Stimulated activated effector memory CD8-positive, alpha-beta T cell treated with anti-CD3 and anti-CD28 coated beads, Interleukin-12 subunit alpha, Interleukin-12 subunit beta, amount 100 ng/mL, for 72 hours (primary cell): ENCODE data around the gene ARMC10.
A peak's percentile ranks its signal among the peaks of the same experiment; 100 is the strongest.
"Not testable (repeated sequence)": the region's sequence is repeated elsewhere in the genome, so short reads cannot be mapped to it uniquely, and the experiment has no call there.

ENCODE experiments used
- ATAC-seq: fragments of 150-1000 bp; cut with Tn5 transposase; 2 replicates; pipeline ENCODE4 v1.10.0; 2021
- DNase-seq, 2 donors: peaks; one replicate each; pipeline ENCODE4 v3.0.0; 2021 to 2022; ENCODE audit warnings: low spot score in 2 of 2
- H3K27ac Mint-ChIP-seq: one replicate; pipeline ENCODE4 v1.8.0; 2022; ENCODE audit warnings: mild to moderate bottlenecking, mixed read lengths
- H3K36me3 Mint-ChIP-seq: one replicate; pipeline ENCODE4 v1.8.0; 2022; ENCODE audit warnings: mild to moderate bottlenecking, mixed read lengths
- H3K4me1 Mint-ChIP-seq: one replicate; pipeline ENCODE4 v1.8.0; 2022; ENCODE audit warnings: mixed read lengths
- H3K4me3 Mint-ChIP-seq: one replicate; pipeline ENCODE4 v1.8.0; 2022; ENCODE audit warnings: mild to moderate bottlenecking, mixed read lengths
- H3K9me3 Mint-ChIP-seq: one replicate; pipeline ENCODE4 v1.8.0; 2022; ENCODE audit warnings: mixed read lengths

Gene ARMC10

DNA sequence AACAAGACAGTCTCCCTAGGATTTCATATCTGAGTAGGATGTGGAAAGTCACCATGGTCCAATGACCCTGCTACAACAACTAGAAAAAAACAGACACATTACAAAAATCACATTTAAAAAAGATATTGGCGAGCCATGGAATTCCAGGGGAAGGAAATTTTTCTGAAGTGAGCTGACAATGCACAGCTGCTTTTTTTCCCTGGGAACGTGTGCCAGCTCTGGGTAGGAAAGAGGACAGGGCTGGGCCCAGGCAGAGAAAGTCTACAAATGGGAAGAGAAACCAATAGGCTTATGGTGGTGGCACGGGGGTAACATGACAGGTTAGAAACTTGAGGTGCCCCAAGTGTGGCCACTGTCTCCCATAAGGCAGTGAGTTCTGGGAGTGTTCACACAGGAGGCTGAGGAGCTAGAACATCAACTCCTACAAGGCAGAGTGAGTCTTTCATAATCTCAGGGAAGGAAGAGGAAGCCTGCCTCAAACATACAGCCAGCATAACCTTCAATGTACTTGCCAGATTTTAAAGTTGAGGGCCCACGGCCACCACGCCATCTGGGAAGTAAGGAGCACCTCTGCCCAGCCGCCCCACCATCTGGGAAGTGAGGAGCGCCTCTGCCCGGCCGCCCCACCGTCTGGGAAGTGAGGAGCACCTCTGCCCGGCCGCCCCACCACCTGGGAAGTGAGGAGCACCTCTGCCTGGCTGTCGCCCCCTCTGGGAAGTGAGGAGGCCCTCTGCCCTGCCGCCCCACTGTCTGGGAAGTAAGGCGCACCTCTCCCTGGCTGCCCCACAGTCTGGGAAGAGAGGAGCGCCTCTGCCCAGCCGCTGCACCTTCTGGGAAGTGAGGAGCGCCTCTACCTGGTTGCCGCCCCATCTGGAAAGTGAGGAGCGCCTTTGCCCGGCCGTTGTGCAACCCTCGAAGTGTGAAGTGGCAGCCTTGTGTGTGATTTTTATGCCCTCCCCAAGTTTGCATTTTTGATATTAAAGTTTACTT is 6.2 kb upstream of the ARMC10 start:
- Mint-ChIP-seq H3K4me1 (peaks cover 2% of the 10 kb centered on the region), H3K9me3 (no peaks in the 10 kb centered on the region), H3K4me3 (no peak overlapping the region), H3K36me3 (no peaks in the 10 kb centered on the region), H3K27ac (no peak overlapping the region)
- no peak for DNase-seq
- ATAC-seq, result no peak

DNA sequence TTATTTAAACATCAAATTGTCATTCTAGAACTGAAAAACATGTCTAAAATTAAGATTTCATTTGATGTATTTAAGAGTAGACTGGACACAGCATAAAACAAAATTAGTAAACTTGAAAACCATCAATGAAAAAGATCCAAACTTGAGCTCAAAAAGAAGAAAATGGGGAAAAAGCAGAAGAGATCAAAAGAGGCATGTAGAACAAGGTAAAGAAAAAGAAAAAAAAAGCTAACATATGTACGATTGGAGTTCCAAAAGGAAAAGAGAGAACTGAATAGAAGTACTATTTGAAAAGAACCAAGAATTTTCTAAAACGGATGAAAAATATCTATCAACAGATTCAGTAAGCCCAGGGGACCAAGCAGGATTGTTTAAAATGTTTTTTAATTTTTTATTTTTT is 3.9 kb upstream of the ARMC10 start:
- H3K27ac Mint-ChIP-seq, result no peak overlapping the region
- ATAC-seq, result no peak
- peaks cover 9% of the 10 kb centered on the region for H3K36me3 Mint-ChIP-seq
- H3K4me3 Mint-ChIP-seq, result no peak overlapping the region
- no peak for DNase-seq
- H3K4me1 Mint-ChIP-seq, result peaks cover 20% of the 10 kb centered on the region
- H3K9me3 Mint-ChIP-seq, result no peaks in the 10 kb centered on the region

DNA sequence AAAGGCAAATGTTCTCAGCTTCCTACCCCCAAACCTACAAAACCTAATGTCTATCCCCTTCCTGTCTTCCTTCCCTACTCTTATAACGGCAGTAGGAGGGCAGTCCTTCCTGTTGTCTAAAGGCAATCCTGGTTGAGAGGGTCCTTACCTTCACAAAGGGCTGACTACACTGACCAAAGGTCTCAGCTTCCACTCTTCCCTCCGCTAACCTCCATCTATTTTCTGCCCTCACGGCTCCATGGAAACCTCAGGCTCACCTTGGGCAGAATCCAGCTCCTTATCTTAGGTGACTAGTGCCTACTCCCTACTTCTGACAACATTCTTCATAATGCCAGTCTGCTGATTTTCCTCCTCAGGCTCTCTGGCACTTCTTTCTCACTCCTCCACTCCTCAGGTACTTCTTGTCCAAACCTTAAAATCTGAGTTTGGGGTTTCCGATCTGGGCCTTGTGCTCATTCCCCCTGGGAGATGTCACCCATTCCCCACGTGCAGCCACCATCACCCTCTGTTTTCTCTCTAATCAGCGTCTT is 886 bp upstream of the ARMC10 start:
- peak overlapping the region; percentile 96 for H3K27ac Mint-ChIP-seq
- peak in 1 of 2 donors; percentile 52 for DNase-seq
- peaks cover 30% of the 10 kb centered on the region for H3K4me1 Mint-ChIP-seq
- H3K4me3 Mint-ChIP-seq, result peak overlapping the region; percentile 86
- H3K9me3 Mint-ChIP-seq, result no peaks in the 10 kb centered on the region
- no peak for ATAC-seq
- H3K36me3 Mint-ChIP-seq, result peaks cover 15% of the 10 kb centered on the region

DNA sequence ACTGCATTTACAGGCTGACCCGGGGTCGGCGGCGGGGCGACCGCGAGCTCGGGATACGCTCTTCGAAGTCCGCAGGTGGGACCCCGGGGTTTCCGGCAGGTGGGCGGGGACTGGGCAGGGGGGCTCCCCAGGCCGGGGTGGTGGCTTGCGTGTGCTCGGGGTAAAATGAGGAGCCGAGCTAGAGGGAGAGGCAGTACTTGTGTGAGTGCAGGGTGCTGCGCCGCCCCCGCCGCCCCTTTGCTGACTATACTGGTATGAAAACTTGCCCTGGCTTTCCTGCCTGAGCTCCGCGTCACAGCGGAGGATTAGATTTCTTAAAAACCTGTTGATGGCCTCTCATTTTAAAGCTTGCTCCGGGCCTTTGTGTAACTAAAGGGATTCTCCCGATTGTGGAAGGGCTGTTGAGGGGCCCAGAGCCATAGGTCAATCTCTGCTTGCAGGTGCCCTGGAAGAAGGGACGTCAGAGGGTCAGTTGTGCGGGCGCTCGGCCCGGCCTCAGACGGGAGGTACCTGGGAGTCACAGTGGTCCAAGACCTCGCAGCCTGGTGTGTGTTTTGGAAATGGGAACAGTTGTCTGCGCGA is 488 bp downstream of the ARMC10 start:
- Mint-ChIP-seq H3K9me3 (no peaks in the 10 kb centered on the region), H3K4me3 (peak overlapping the region; percentile 86), H3K27ac (peak overlapping the region; percentile 96), H3K36me3 (peaks cover 15% of the 10 kb centered on the region), H3K4me1 (peaks cover 30% of the 10 kb centered on the region)
- peak in 1 of 2 donors; percentile 48 for DNase-seq
- peak; percentile 87 for ATAC-seq

DNA sequence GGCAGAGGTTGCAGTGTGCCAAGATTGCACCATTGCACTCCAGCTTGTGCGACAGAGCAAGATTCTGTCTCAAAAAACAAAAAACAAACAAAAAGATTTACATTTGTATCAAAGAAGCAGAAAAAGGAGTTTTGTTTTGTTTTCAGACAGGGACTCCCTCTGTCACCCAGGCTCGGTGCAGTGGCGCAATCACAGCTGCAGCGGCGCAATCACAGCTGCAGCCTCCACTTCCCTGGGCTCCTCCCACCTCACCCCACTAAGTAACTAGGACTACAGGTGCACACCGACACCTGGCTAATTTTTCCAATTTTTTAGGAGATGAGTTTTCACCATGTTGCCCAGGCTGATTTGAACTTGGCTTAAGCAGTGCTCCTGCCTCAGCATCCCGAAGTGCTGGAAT is 1.8 kb downstream of the ARMC10 start:
- no peak for DNase-seq
- H3K4me3 Mint-ChIP-seq, result peak overlapping the region; percentile 86
- ATAC-seq, result no peak
- H3K9me3 Mint-ChIP-seq, result no peaks in the 10 kb centered on the region
- H3K27ac Mint-ChIP-seq, result no peak overlapping the region
- peaks cover 15% of the 10 kb centered on the region for H3K36me3 Mint-ChIP-seq
- peaks cover 30% of the 10 kb centered on the region for H3K4me1 Mint-ChIP-seq

DNA sequence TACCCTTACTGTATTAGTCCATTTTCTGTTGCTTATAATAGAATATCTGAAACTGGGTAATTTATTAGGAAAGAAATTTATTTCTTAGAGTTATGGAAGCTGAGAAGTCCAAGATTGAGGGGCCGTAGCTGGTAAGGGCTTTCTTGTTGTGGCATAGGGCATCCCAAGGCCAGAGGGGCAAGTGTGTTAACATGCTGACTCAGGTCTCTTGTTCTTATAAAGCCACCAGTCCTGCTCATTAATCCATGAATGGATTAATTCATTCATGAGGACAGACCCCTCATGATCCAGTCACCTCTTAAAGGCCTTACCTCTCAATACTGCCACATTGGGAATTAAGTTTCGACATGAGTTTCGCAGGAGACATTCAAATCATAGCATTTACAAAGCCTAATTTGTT is 2.4 kb downstream of the ARMC10 start:
- H3K4me1 Mint-ChIP-seq, result peaks cover 30% of the 10 kb centered on the region
- DNase-seq (no peak), ATAC-seq (no peak)
- peak overlapping the region; percentile 64 for H3K27ac Mint-ChIP-seq
- no peaks in the 10 kb centered on the region for H3K9me3 Mint-ChIP-seq
- H3K36me3 Mint-ChIP-seq, result peaks cover 15% of the 10 kb centered on the region
- no peak overlapping the region for H3K4me3 Mint-ChIP-seq

DNA sequence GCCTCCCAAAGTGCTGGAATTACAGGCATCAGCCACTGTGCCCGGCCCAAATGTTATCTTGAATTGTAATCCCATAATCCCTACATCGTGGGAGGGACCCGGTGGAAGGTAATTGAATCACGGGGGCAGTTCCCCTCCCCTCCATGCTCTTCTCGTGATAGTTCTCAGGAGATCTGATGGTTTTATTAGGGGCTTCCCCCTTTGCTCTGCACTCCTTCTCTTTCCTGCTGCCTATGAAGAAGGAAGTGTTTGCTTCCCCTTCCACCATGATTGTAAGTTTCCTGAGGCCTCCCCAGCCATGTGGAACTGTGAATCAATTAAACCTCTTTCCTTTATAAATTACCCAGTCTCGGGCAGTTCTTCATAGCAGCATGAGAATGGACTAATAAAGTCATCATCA is 3.3 kb downstream of the ARMC10 start:
- not testable (repeated sequence) for H3K4me3 Mint-ChIP-seq, H3K9me3 Mint-ChIP-seq, DNase-seq, ATAC-seq
- peaks cover 30% of the 10 kb centered on the region for H3K4me1 Mint-ChIP-seq
- peak overlapping the region; percentile 64 for H3K27ac Mint-ChIP-seq
- peaks cover 18% of the 10 kb centered on the region for H3K36me3 Mint-ChIP-seq

DNA sequence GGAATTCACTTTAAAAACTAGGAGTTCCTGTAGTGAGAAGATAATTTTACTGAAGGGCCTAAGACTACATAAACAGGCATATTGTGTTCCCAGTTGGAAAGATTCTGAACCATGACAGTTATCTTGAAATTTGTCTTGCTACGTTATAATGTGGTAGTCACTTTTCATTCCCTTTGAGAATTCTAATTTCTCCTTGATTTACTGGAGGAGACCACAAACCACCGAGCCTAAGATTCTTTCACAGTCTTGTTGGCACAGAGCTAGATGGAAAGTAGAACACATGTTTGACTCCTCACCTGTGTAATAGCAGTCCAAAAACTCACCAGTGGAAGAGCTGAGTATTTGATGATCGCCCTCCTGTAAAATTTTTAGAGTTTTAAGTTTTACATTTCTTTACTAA is 4.9 kb downstream of the ARMC10 start:
- Mint-ChIP-seq H3K4me3 (no peak overlapping the region), H3K9me3 (no peaks in the 10 kb centered on the region), H3K36me3 (peaks cover 26% of the 10 kb centered on the region), H3K27ac (no peak overlapping the region), H3K4me1 (peaks cover 17% of the 10 kb centered on the region)
- ATAC-seq (no peak), DNase-seq (no peak)

DNA sequence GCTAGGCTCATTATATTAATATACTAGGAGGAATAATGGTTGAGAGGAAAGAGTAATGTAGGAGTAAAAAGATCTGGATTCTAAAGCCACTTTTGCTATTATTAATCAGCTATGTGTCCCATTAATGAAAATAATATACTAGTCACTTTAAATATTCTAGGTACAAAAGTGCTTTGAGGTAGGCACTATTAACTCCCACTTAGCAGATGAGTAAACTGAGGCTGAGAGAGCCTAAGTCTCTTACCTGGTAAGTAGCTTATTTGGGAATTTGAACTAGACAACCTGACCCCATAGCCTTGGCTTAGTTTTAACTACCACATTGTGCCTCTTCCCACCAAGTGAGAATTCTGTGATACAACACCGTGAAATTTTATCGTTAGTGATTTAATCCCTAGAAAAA is 6.0 kb downstream of the ARMC10 start:
- Mint-ChIP-seq H3K4me3 (no peak overlapping the region), H3K27ac (no peak overlapping the region), H3K4me1 (peaks cover 10% of the 10 kb centered on the region), H3K9me3 (no peaks in the 10 kb centered on the region), H3K36me3 (peaks cover 37% of the 10 kb centered on the region)
- ATAC-seq (no peak), DNase-seq (no peak)

DNA sequence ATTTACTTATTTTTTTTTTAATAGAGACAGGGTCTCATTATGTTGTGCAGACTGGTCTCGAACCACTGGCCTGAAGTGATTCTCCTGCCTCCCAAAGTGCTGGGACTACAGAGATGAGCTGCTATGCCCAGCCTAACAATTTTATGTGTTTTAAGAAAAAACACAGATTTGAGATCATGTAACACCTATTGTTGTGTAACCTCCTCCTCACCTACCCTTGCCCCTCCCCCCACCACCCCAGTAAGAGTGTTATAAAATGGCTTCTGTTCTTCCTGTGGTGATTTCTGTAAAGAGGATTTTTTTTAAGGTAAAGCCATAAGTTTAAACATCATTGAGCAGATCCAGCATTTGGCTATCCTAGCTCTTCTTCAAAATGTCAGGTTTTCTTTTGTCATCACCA is 7.6 kb downstream of the ARMC10 start:
- Mint-ChIP-seq H3K4me3 (no peak overlapping the region), H3K36me3 (peaks cover 51% of the 10 kb centered on the region), H3K27ac (no peak overlapping the region), H3K9me3 (no peaks in the 10 kb centered on the region), H3K4me1 (peaks cover 10% of the 10 kb centered on the region)
- ATAC-seq (no peak), DNase-seq (no peak)

DNA sequence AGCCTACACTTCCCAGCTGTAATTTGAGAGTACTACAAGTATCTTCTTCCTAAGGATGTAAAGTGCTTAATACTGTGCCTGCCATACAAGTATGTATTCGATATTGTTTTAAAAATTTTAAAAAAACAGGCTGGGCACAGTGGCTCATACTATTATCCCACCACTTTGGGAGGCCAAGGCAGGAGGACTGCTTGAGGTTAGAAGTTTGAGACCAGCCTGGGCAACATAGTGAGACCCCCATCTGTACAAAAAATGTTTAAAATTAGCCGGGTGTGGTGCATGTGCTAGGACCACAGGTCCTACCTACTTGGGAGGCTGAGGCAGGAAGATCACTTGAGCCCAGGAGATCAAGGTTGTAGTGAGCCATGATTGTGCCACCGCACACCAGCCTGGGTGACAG is 8.3 kb downstream of the ARMC10 start:
- H3K4me3 Mint-ChIP-seq, result no peak overlapping the region
- peaks cover 4% of the 10 kb centered on the region for H3K4me1 Mint-ChIP-seq
- ATAC-seq (no peak), DNase-seq (no peak)
- H3K27ac Mint-ChIP-seq, result no peak overlapping the region
- peaks cover 56% of the 10 kb centered on the region for H3K36me3 Mint-ChIP-seq
- no peaks in the 10 kb centered on the region for H3K9me3 Mint-ChIP-seq

DNA sequence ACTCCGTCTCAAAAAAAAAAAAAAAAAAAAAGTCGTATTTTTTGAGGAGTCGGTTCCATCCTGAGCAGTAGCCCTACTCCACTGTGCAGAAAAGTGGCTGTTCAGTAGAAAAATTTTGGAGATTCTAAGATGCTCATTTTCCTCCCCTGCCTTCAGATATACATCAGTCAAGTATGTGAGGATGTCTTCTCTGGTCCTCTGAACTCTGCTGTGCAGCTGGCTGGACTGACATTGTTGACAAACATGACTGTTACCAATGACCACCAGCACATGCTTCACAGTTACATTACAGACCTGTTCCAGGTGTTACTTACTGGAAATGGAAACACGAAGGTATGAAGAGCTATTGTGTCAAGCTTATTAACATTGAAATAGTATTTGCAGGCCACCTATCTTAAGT is 17.4 kb downstream of the ARMC10 start:
- DNase-seq, H3K9me3 Mint-ChIP-seq, H3K4me1 Mint-ChIP-seq, H3K4me3 Mint-ChIP-seq, ATAC-seq: not testable (repeated sequence)
- peak overlapping the region; percentile 61 for H3K27ac Mint-ChIP-seq
- peaks cover 89% of the 10 kb centered on the region for H3K36me3 Mint-ChIP-seq

DNA sequence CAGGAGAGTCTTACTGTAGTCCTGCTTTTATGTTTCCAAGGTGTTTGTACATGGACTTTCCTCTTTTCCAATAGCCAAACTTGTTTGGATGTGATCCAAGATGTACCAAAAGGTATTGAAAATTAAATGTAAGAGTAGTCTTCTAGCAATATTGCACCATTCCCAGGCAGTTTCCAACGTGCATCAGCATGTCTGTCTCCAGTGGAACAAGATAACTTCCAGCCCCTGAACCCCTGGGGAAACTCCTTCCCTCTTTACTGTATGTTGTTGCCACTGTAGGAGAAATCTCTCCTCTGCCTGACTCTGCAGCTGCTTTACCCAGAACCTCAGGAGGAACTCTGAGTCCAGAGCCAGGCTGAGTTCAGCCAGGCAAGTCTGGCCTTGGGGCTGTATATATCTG is 18.5 kb downstream of the ARMC10 start:
- H3K4me3 Mint-ChIP-seq, result no peak overlapping the region
- H3K36me3 Mint-ChIP-seq, result peaks cover 85% of the 10 kb centered on the region
- DNase-seq (no peak), ATAC-seq (no peak)
- peak overlapping the region; percentile 63 for H3K27ac Mint-ChIP-seq
- no peaks in the 10 kb centered on the region for H3K4me1 Mint-ChIP-seq
- no peaks in the 10 kb centered on the region for H3K9me3 Mint-ChIP-seq

DNA sequence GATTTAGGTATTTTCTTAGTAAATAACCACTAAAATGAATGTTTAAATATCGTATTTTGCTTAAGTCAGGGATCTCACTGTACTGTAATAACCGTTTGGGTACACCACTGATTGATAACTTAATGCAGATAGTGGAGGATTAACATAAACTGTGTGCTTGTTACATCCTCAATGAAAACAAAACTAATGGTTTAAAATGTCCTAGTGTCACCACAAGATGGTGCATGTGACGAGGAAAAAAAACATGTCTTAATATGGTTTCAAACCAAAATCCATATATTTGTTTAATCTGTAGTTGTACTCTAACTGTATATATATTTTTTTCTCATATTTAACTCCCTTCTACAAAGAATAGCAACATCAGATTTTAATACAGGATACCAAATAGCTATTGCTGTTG is 19.2 kb downstream of the ARMC10 start:
- peak overlapping the region; percentile 63 for H3K27ac Mint-ChIP-seq
- no peaks in the 10 kb centered on the region for H3K9me3 Mint-ChIP-seq
- no peak for DNase-seq
- no peak overlapping the region for H3K4me3 Mint-ChIP-seq
- no peak for ATAC-seq
- no peaks in the 10 kb centered on the region for H3K4me1 Mint-ChIP-seq
- peaks cover 78% of the 10 kb centered on the region for H3K36me3 Mint-ChIP-seq

DNA sequence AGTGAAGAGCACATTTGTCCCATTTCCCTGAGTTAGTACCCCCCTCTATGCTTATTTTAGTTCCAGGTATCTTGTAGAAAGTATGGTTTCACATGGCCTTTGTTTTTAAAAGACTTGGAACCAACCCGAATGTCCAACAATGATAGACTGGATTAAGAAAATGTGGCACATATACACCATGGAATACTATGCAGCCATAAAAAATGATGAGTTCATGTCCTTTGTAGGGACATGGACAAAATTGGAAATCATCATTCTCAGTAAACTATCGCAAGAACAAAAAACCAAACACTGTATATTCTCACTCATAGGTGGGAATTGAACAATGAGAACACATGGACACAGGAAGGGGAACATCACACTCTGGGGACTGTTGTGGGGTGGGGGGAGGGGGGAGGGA is 20.6 kb downstream of the ARMC10 start:
- not testable (repeated sequence) for H3K9me3 Mint-ChIP-seq, H3K27ac Mint-ChIP-seq, H3K4me3 Mint-ChIP-seq, ATAC-seq, H3K4me1 Mint-ChIP-seq, DNase-seq
- peaks cover 76% of the 10 kb centered on the region for H3K36me3 Mint-ChIP-seq

DNA sequence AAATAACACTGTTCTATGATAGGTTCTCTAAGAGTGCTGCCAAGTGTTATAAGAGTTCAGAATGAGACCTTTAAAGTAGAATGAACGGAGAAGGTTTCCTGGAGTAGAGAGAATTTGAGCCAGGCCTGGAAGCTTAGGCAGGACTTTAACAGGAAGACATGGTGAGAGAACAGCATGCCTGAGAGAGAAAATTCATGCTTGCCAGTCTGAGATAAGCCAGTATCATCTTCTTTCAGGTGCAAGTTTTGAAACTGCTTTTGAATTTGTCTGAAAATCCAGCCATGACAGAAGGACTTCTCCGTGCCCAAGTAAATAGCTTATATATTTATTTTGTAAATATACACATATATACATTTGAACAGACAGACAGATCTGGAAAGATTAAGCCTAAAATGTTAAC is 22.1 kb downstream of the ARMC10 start:
- Mint-ChIP-seq H3K4me3 (no peak overlapping the region), H3K4me1 (no peaks in the 10 kb centered on the region), H3K9me3 (no peaks in the 10 kb centered on the region), H3K36me3 (peaks cover 80% of the 10 kb centered on the region), H3K27ac (no peak overlapping the region)
- ATAC-seq (no peak), DNase-seq (no peak)
